HCT116 (cell line): ENCODE results near the gene DYNC2H1. TPM values are rescaled to one million over a fixed set of nuclear protein-coding genes. Genes with fewer than 3 reads are reported as not detected.

Experiments
- ATAC-seq: fragments of 200-7000 bp; cut with Tn5 transposase; 2 replicates; pipeline ENCODE4 v1.9.1; 2020; ENCODE audit warnings: mild to moderate bottlenecking, moderate library complexity
- BruUV-seq: library from RNA; stranded (reverse); fragments of 400-500 nt; replicated peaks from 2 replicates; lab custom pipeline; 2021; lab: Mats Ljungman, UMichigan
- CTCF ChIA-PET: fragments of 300-600 bp; sonication (Branson Sonifier 250); formaldehyde crosslinking; loops from one replicate; lab custom pipeline; 2021; ENCODE audit warnings: antibody characterized with exemption; lab: Charles Lee
- POLR2A ChIA-PET: fragments of 300-600, 350-600 bp; sonication (Branson Sonifier 250); formaldehyde crosslinking; loops from one replicate; lab custom pipeline; 2021; ENCODE audit warnings: antibody characterized with exemption; lab: Charles Lee
- RAD21 ChIA-PET, 2 experiments: fragments of 300-600 bp; sonication (Branson Sonifier 250); formaldehyde crosslinking; loops; one replicate each; lab custom pipeline; 2023; ENCODE audit warnings: low total read pairs in 2 of 2; ENCODE audit not compliant: uncharacterized antibody in 2 of 2, unreplicated experiment in 2 of 2, low non-redundant PET in 1 of 2; lab: Charles Lee
- DNase-seq: peaks from one replicate; pipeline ENCODE4 v3.0.0-alpha.2; 2010; ENCODE audit warnings: low read depth, low spot score
- H2AFZ ChIP-seq: fragments of 200-600 bp; shearing (Covaris generic), sonication (generic); 2 replicates; pipeline ENCODE4 v1.6.1; 2017; ENCODE audit warnings: low read depth, mixed run types, mixed read lengths, antibody characterized with exemption, low read length; ENCODE audit not compliant: poor library complexity, severe bottlenecking
- H3K27ac ChIP-seq: 2 replicates; pipeline ENCODE4 v1.5.1; 2012; ENCODE audit warnings: low read depth, low read length
- H3K27me3 ChIP-seq: fragments of 200-600 bp; sonication (generic); 2 replicates; pipeline ENCODE4 v1.6.1; 2016; ENCODE audit warnings: mixed run types, low read length, mixed read lengths; ENCODE audit not compliant: insufficient read depth
- H3K36me3 ChIP-seq, 2 experiments: fragments of 200-500 bp in 1 of 2; fragments of 200-600 bp in 1 of 2; sonication (Bioruptor generic) in 1 of 2; sonication (generic) in 1 of 2; 2 replicates each; pipeline versions ENCODE4 v1.5.1 to v1.6.1; 2014 to 2016; ENCODE audit warnings: low read length in 2 of 2, inconsistent platforms in 1 of 2, mixed read lengths in 1 of 2, mixed run types in 1 of 2; ENCODE audit not compliant: insufficient read depth in 2 of 2, control insufficient read depth in 1 of 2
- H3K4me1 ChIP-seq, 2 experiments: fragments of 200-600 bp in 1 of 2; sonication (generic) in 1 of 2; 2 replicates each; pipeline versions ENCODE4 v1.5.1 to v1.6.1; 2012 to 2017; ENCODE audit warnings: low read length in 2 of 2, inconsistent platforms in 1 of 2, mild to moderate bottlenecking in 1 of 2, mixed read lengths in 1 of 2, mixed run types in 1 of 2, moderate library complexity in 1 of 2; ENCODE audit not compliant: insufficient read depth in 2 of 2, control insufficient read depth in 1 of 2
- H3K4me2 ChIP-seq: fragments of 200-600 bp; sonication (generic); 2 replicates; pipeline ENCODE4 v1.6.1; 2017; ENCODE audit warnings: mixed run types, low read length, mixed read lengths
- H3K4me3 ChIP-seq, 2 experiments: fragments of 200-600 bp in 1 of 2; sonication (generic) in 1 of 2; replicated peaks in 1 of 2; 2 replicates each; pipeline ENCODE4 v1.5.1; 2011 to 2016; ENCODE audit warnings: low read length in 2 of 2, control low read depth in 1 of 2, low read depth in 1 of 2, mild to moderate bottlenecking in 1 of 2, mixed read lengths in 1 of 2, mixed run types in 1 of 2
- H3K79me2 ChIP-seq: fragments of 200-600 bp; sonication (generic); 2 replicates; pipeline ENCODE4 v1.6.1; 2017; ENCODE audit warnings: mild to moderate bottlenecking, mixed run types, low read length, moderate library complexity, mixed read lengths; ENCODE audit not compliant: insufficient read depth
- H3K9ac ChIP-seq: fragments of 200-600 bp; sonication (generic); 2 replicates; pipeline ENCODE4 v1.6.1; 2016; ENCODE audit warnings: low read length, mixed read lengths
- H3K9me2 ChIP-seq: fragments of 200-600 bp; sonication (generic), shearing (Covaris generic); 2 replicates; pipeline ENCODE4 v1.6.1; 2017; ENCODE audit warnings: mixed run types, mild to moderate bottlenecking, moderate library complexity; ENCODE audit not compliant: insufficient read depth
- H3K9me3 ChIP-seq, 2 experiments: fragments of 200-500 bp in 1 of 2; fragments of 200-600 bp in 1 of 2; sonication (Bioruptor generic) in 1 of 2; sonication (generic) in 1 of 2; 2 replicates each; pipeline ENCODE4 v1.6.1; 2014 to 2017; ENCODE audit warnings: low read length in 2 of 2, mixed read lengths in 2 of 2, inconsistent platforms in 1 of 2, low read depth in 1 of 2, mild to moderate bottlenecking in 1 of 2, mixed run types in 1 of 2, moderate library complexity in 1 of 2; ENCODE audit not compliant: control insufficient read depth in 1 of 2, insufficient read depth in 1 of 2
- H4K20me1 ChIP-seq: fragments of 200-600 bp; sonication (generic), shearing (Covaris generic); 2 replicates; pipeline ENCODE4 v1.6.1; 2017; ENCODE audit warnings: mixed run types, mild to moderate bottlenecking, moderate library complexity; ENCODE audit not compliant: insufficient read depth
- CEBPB ChIP-seq: IDR thresholded peaks from 2 replicates; pipeline ENCODE4 v1.6.1; 2012; ENCODE audit warnings: low read depth
- CTCF ChIP-seq, 3 experiments: fragments of 200-600 bp in 1 of 3; sonication (generic) in 1 of 3; IDR thresholded peaks in 2 of 3; conservative IDR thresholded peaks in 1 of 3; 2 replicates each; pipeline ENCODE4 v1.5.1; 2012 to 2017; ENCODE audit warnings: low read depth in 2 of 3, low read length in 2 of 3, antibody characterized with exemption in 1 of 3, borderline replicate concordance in 1 of 3, control low read depth in 1 of 3, mild to moderate bottlenecking in 1 of 3, mixed read lengths in 1 of 3, mixed run types in 1 of 3, moderate library complexity in 1 of 3; ENCODE audit not compliant: insufficient read depth in 1 of 3
- EZH2 ChIP-seq: fragments of 200-600 bp; sonication (generic); IDR thresholded peaks from 2 replicates; pipeline ENCODE4 v1.6.1; 2017; ENCODE audit warnings: antibody characterized with exemption, mixed run types
- EZH2phosphoT487 ChIP-seq: fragments of 200-600 bp; IDR thresholded peaks from 2 replicates; pipeline ENCODE4 v1.6.1; 2018; ENCODE audit warnings: antibody characterized with exemption, borderline replicate concordance
- JUND ChIP-seq: IDR thresholded peaks from 2 replicates; pipeline ENCODE4 v1.6.1; 2012
- MAX ChIP-seq: IDR thresholded peaks from 2 replicates; pipeline ENCODE4 v1.6.1; 2012
- SP1 ChIP-seq: IDR thresholded peaks from 2 replicates; pipeline ENCODE4 v1.6.1; 2012; ENCODE audit warnings: low read depth
- SRF ChIP-seq: IDR thresholded peaks from 2 replicates; pipeline ENCODE4 v1.6.1; 2012; ENCODE audit warnings: low read depth
- intact Hi-C: fragments of 100-400 bp; cut with micrococcal nuclease; formaldehyde crosslinking; loops from 2 replicates; pipeline ENCODE4 v1.10.0; 2022
- total RNA-seq: library from RNA; stranded (reverse); gene quantifications from one replicate; pipeline ENCODE4 v1.2.1, GENCODE V29; 2021; ENCODE audit not compliant: unreplicated experiment

Gene DYNC2H1
- total RNA-seq, 1 experiment from 2014 or later = 1.5 TPM

DNA sequence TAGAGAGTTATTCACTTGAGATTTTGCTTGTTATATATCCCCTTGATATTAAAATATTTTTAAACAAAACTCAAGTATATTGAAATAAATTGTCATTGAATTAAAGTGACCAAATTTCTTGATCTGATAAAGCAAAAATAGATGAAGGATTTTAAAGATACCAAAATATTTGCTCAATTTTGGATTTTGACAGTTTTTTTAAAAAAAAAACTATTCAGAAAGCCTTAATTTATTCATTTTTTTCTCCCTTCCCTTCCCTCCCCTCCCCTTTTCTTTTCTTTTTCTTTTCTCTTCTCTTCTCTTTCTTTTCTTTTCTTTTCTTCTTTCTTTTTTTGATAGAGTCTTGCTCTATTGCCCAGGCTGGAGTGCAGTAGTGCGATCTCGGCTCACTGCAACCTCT is 163.7 kb downstream of the DYNC2H1 start (continued):
- TF ChIP-seq CTCF (IDR thresholded peaks at IDR 0.05 in 2 of 3, conservative IDR thresholded peaks at IDR 0.05 in 1 of 3; ENCODE audit: borderline replicate concordance in 1 of 3, insufficient read depth in 1 of 3, low read depth in 2 of 3, low read length in 2 of 3) = no peak
- TF ChIP-seq, all 23 proteins: peak for 0

DNA sequence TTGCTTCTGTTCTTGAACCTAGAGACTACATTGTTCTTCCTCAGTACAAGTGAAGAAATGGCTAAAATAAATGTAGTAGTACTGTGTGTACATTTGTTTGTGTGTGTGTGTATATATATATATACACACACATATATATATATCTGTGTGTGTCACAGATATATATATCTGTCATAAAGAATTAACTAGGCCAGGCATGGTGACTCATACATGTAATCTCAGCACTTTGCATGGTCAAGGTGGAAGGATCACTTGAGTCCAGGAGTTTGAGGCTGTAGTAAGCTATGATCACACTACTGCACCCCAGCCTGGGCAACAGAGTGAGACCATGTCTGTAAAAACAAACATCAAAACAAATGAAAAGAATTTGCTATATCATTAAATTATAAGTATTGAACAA is 164.8 kb downstream of the DYNC2H1 start:
- ATAC-seq = no peak

More for the DNA sequence above, 164.8 kb downstream of the DYNC2H1 start:
- POLR2A ChIA-PET = no interaction called here
- Histone ChIP-seq H3K4me2 (no peak overlapping the region), H3K4me3 (no peak overlapping the region), H3K9me2 (no peaks in the 10 kb centered on the region), H3K4me1 (no peaks in the 10 kb centered on the region), H3K79me2 (no peaks in the 10 kb centered on the region)
- BruUV-seq = no TSS peak
- RAD21 ChIA-PET = no interaction called here
- TF ChIP-seq CTCF (IDR thresholded peaks at IDR 0.05 in 2 of 3, conservative IDR thresholded peaks at IDR 0.05 in 1 of 3; ENCODE audit: borderline replicate concordance in 1 of 3, insufficient read depth in 1 of 3, low read depth in 2 of 3, low read length in 2 of 3) (no peak), CEBPB (no peak), SP1 (no peak), MAX (no peak), JUND (no peak), SRF (no peak), EZH2phosphoT487 (no peak), EZH2 (no peak)
- TF ChIP-seq, all 23 proteins: peak for 0
- DNase-seq = no peak
- H4K20me1 ChIP-seq = no peaks in the 10 kb centered on the region
- H3K36me3 ChIP-seq = no peaks in the 10 kb centered on the region
- no peaks in the 10 kb centered on the region for H3K27me3 ChIP-seq
- CTCF ChIA-PET = no interaction called here
- no peak overlapping the region for H3K27ac ChIP-seq
- no peak overlapping the region for H2AFZ ChIP-seq
- no peaks in the 10 kb centered on the region; a peak in 1 of 4 replicates for H3K9me3 ChIP-seq
- intact Hi-C loops = no loop called here
- H3K9ac ChIP-seq = no peak overlapping the region
